ENCODE measurements around the gene MYB.

The MYB gene

GRCh38 chr6:135254471-135254870 is 73.4 kb downstream of the MYB start:
- no peak for DNase-seq

- no peak for DNase-seq
These were observed 75.8 kb downstream of the MYB start for GRCh38 chr6:135256866-135257265.

DNA sequence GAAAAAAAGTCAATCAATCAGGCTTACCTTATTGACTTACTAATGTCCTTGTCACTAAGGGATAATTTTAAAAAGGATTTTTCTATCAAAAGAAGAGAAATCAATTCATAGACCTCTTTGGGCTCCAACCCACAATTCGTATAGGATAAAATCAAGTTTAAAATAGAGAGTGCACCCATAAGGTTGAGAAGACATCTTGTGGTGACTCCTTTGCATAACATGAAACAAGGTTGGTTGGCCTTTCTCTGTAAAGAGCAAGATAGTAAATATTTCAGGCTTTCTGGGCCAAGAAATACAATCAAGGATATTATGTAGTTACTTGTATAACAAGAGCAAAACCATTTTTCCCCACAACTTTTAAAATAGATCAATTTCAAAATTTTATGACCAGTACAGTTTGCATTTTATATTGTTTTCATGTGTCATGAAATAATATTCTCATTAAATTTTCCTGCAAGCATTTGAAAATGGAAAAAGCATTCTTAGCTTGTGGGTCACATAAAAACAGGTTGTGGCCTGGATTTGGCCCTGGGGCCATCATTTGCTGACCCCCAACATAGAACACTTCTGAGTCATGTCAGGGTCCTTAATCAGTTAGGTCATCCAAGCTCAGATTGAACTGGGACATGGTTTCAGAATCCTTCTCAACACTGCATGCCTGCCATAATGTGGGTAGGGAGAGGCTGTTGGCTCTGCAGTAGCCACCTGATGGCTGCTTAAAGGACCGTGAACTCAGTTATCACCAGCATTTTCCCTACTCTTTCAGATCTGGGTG is 76.7 kb downstream of the MYB start:
- no peak for DNase-seq

DNA sequence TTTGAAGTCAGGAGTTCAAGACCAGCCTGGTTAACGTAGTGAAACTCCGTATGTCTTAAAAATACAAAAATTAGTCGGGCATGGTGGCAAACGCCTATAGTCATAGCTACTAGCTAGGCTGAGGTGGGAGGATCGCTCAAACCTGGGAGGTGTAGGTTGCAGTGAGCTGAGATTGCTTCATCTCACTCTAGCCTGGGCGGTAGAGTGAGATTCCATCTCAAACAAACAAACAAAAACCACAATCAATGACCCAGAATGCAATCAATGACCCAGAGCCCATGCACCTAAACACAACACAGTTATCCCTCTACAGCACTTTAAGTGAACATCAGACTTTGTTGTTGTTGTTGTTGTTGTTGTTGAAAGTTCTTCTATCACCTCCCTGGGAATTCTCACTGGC is 77.9 kb downstream of the MYB start:
- DNase-seq = no peak

GRCh38 chr6:135260612-135261011 is 79.5 kb downstream of the MYB start:
- DNase-seq = no peak

DNA sequence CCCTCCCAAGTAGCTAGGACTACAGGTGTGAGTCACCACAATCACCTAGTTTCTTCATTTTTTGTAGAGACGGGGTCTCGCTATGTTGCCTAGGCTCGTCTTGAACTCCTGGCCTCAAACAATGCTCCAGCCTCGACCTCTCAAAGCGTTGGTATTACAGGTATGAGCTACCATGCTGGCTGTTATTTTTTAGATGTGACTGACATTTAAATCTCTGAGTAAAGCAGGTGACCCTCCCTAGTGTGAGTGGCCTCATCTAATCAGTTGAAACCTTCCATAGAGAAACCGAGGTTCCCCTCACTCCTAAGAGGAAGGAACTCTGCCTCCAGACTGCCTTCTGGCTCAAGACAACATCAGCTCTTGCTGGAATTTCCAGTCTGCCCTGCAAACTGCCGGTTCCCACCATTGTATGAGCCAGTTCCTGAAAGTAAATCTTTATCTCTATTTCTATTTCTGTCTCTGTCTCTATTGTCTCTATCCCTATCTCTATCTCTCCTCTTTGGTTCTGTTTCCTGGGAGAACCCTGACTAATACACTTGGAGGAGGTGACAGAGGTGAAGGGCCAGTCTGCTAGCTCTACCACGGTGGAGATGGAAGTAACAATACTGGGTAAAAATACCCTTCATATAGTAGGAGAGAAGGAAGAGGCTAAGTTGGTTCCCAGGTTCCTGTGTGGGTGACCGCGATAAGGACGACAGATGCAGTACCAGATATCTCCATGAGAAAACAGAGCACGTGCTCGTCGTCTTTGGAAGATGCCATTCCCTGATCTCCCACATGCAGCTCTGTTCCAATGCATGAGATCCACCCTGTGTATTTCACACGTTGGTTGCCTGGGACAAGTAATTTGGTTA is 81.0 kb downstream of the MYB start:
- no peak for DNase-seq

GRCh38 chr6:135265278-135265677 is 84.2 kb downstream of the MYB start:
- DNase-seq = no peak

DNA sequence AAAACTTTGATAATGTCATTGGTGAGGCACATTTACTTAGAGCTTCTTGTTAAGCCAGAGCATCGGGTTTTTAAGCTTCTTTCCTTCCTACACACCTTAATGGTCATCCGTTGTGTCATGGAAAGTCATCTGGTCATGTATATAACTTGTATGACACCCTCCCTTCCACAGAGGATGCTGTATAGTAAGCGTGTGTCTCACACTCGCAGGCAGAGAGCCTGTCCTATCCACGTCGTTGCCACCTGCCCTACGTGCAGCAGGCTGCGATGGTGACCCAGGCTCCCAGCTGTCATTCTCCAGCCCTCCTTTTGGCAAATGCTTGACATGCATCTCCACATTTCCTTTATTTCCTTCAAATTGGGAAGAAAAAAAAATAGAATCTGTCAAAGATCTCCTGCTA is 85.6 kb downstream of the MYB start:
- DNase-seq = no peak

GRCh38 chr6:135267085-135267484 is 86.0 kb downstream of the MYB start:
- DNase-seq = no peak

DNA sequence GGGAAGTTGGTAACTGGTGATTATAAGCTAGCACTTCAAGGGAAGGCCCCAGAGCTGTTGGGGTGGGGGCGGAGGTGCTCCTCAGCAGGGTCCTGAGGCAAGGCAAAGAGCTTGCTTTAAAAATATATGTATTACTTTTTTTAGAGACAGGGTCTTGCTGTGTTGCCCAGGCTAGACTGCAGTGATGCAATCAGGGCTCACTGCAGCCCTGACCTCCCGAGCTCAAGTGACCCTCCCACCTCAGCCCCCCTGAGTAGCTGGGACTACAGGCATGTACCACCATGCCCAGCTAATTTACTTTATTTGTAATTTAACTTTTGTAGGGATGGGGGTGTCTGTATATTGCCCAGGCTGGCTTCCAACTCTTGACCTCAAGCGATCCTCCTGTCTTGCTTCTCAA is 87.2 kb downstream of the MYB start:
- no peak for DNase-seq

GRCh38 chr6:135268740-135269139 is 87.6 kb downstream of the MYB start:
- DNase-seq = no peak

All from fibroblast of skin of right biceps (primary cell).